ENCODE results near the gene ERN1.

ERN1 gene

GRCh38 chr17:64051153-64051552 is 78.8 kb downstream of the ERN1 start:
- TF ChIP-seq, protein P1, sequence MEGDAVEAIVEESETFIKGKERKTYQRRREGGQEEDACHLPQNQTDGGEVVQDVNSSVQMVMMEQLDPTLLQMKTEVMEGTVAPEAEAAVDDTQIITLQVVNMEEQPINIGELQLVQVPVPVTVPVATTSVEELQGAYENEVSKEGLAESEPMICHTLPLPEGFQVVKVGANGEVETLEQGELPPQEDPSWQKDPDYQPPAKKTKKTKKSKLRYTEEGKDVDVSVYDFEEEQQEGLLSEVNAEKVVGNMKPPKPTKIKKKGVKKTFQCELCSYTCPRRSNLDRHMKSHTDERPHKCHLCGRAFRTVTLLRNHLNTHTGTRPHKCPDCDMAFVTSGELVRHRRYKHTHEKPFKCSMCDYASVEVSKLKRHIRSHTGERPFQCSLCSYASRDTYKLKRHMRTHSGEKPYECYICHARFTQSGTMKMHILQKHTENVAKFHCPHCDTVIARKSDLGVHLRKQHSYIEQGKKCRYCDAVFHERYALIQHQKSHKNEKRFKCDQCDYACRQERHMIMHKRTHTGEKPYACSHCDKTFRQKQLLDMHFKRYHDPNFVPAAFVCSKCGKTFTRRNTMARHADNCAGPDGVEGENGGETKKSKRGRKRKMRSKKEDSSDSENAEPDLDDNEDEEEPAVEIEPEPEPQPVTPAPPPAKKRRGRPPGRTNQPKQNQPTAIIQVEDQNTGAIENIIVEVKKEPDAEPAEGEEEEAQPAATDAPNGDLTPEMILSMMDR (IDR thresholded peaks at IDR 0.05; ENCODE audit: borderline replicate concordance, extremely low read depth, low read length, poor library complexity, severe bottlenecking), result no peak
- TF ChIP-seq EZH2 (IDR thresholded peaks at IDR 0.05; ENCODE audit: borderline replicate concordance, low read depth, low read length, severe bottlenecking), result no peak
- no peaks in the 10 kb centered on the region for H3K27me3 ChIP-seq (ENCODE audit: insufficient read depth, low read length, poor library complexity)
- H3K4me3 ChIP-seq (ENCODE audit: low read depth in 1 of 2, low read length in 2 of 2), result no peak overlapping the region
- H3K4me2 ChIP-seq (ENCODE audit: insufficient read depth, low read length), result no peak overlapping the region
- DNase-seq, result no peak
- peaks cover 33% of the 10 kb centered on the region for H3K36me3 ChIP-seq (ENCODE audit: insufficient read depth, low read length)
- H2AFZ ChIP-seq (ENCODE audit: low read depth, low read length), result no peak overlapping the region
- H3K4me1 ChIP-seq (ENCODE audit: insufficient read depth, low read length), result peaks cover 20% of the 10 kb centered on the region
- no peaks in the 10 kb centered on the region for H3K9me3 ChIP-seq (ENCODE audit: insufficient read depth, low read length, severe bottlenecking)
- no peaks in the 10 kb centered on the region for H3K79me2 ChIP-seq (ENCODE audit: insufficient read depth, low read length)
- H3K27ac ChIP-seq (ENCODE audit: low read length), result peak overlapping the region; percentile 36; the same call in 1 of the 2 replicates
- no peak overlapping the region for H3K9ac ChIP-seq (ENCODE audit: low read depth, low read length)
- no peaks in the 10 kb centered on the region for H4K20me1 ChIP-seq (ENCODE audit: insufficient read depth, low read length)
- ATAC-seq (ENCODE audit: insufficient read depth, low read depth), result peak; percentile 80

- H3K4me2 ChIP-seq (ENCODE audit: insufficient read depth, low read length), result no peak overlapping the region
- no peaks in the 10 kb centered on the region for H4K20me1 ChIP-seq (ENCODE audit: insufficient read depth, low read length)
- no peak overlapping the region for H2AFZ ChIP-seq (ENCODE audit: low read depth, low read length)
- no peaks in the 10 kb centered on the region for H3K9me3 ChIP-seq (ENCODE audit: insufficient read depth, low read length, severe bottlenecking)
- H3K4me3 ChIP-seq (ENCODE audit: low read depth in 1 of 2, low read length in 2 of 2), result no peak overlapping the region
- no peak for DNase-seq
- no peak overlapping the region for H3K9ac ChIP-seq (ENCODE audit: low read depth, low read length)
- no peak for ATAC-seq (ENCODE audit: insufficient read depth, low read depth)
- H3K27ac ChIP-seq (ENCODE audit: low read length), result no peak overlapping the region
- H3K4me1 ChIP-seq (ENCODE audit: insufficient read depth, low read length), result peaks cover 20% of the 10 kb centered on the region
- peaks cover 36% of the 10 kb centered on the region for H3K36me3 ChIP-seq (ENCODE audit: insufficient read depth, low read length)
- no peaks in the 10 kb centered on the region for H3K27me3 ChIP-seq (ENCODE audit: insufficient read depth, low read length, poor library complexity)
- H3K79me2 ChIP-seq (ENCODE audit: insufficient read depth, low read length), result no peaks in the 10 kb centered on the region
- TF ChIP-seq, protein P1 (IDR thresholded peaks at IDR 0.05; ENCODE audit: borderline replicate concordance, extremely low read depth, low read length, poor library complexity, severe bottlenecking), result no peak
- no peak for TF ChIP-seq EZH2 (IDR thresholded peaks at IDR 0.05; ENCODE audit: borderline replicate concordance, low read depth, low read length, severe bottlenecking)
Measured at GRCh38 chr17:64048805-64049204, 81.1 kb downstream of the ERN1 start.

- H3K4me3 ChIP-seq (ENCODE audit: low read depth in 1 of 2, low read length in 2 of 2), result no peak overlapping the region
- H3K9ac ChIP-seq (ENCODE audit: low read depth, low read length), result no peak overlapping the region
- TF ChIP-seq, protein P1 (IDR thresholded peaks at IDR 0.05; ENCODE audit: borderline replicate concordance, extremely low read depth, low read length, poor library complexity, severe bottlenecking), result no peak
- TF ChIP-seq EZH2 (IDR thresholded peaks at IDR 0.05; ENCODE audit: borderline replicate concordance, low read depth, low read length, severe bottlenecking), result no peak
- no peaks in the 10 kb centered on the region for H3K9me3 ChIP-seq (ENCODE audit: insufficient read depth, low read length, severe bottlenecking)
- no peaks in the 10 kb centered on the region for H4K20me1 ChIP-seq (ENCODE audit: insufficient read depth, low read length)
- peaks cover 33% of the 10 kb centered on the region for H3K36me3 ChIP-seq (ENCODE audit: insufficient read depth, low read length)
- no peak overlapping the region for H3K4me2 ChIP-seq (ENCODE audit: insufficient read depth, low read length)
- no peak overlapping the region for H3K27ac ChIP-seq (ENCODE audit: low read length)
- H2AFZ ChIP-seq (ENCODE audit: low read depth, low read length), result no peak overlapping the region
- DNase-seq (no peak), ATAC-seq (ENCODE audit: insufficient read depth, low read depth) (no peak)
- peaks cover 3% of the 10 kb centered on the region; the same call in 1 of the 2 replicates for H3K4me1 ChIP-seq (ENCODE audit: insufficient read depth, low read length)
- no peaks in the 10 kb centered on the region for H3K79me2 ChIP-seq (ENCODE audit: insufficient read depth, low read length)
- H3K27me3 ChIP-seq (ENCODE audit: insufficient read depth, low read length, poor library complexity), result no peaks in the 10 kb centered on the region
Measured at GRCh38 chr17:64045176-64045575, 84.8 kb downstream of the ERN1 start.

Measured in DND-41 (cell line).